ENCODE measurements around the gene KCNQ2. TPM values are rescaled to one million over a fixed set of nuclear protein-coding genes. Genes with fewer than 3 reads are reported as not detected.
A peak's percentile ranks its signal among the peaks of the same experiment; 100 is the strongest.

KCNQ2 gene
- total and polyA plus RNA-seq, 4 donors = 30.7 to 155 (median 103) TPM

DNA sequence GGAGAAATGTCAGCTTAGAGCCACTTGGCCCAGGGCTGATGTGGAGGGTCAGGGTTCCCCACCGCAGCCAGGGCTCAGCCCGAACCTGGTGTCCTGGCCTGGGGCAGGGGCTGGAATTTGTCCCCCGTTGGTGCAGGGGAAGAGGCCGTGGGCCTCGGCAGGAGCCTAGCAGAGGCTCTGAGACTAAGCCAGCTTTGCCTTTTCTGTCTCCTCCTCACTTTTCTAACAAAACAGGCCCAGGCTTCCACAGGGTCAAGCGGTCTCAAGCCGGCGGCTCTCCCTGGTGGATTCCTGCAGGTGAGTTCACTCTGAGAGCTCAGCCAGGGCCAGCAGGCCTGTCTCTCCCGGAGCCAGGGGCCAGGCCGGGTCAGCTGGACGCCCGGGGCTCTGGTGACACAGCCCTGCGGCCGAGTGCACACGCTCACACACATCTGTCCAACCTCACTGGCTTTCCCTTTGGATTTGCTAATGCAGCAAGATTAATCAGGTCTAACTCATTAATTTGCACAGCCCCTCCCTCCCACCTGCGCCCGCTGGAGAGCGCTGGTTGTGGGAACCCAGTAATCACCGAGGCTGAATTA is 108.4 kb downstream of the KCNQ2 start:
- Histone ChIP-seq H3K9me3 (ENCODE audit: control insufficient read depth, insufficient read depth, low read length) (no peaks in the 10 kb centered on the region), H3K27me3 (ENCODE audit: control insufficient read depth, insufficient read depth, low read length) (peaks cover 20% of the 10 kb centered on the region), H3K4me3 (ENCODE audit: low read depth, low read length) (no peak overlapping the region), H3K36me3 (ENCODE audit: control insufficient read depth, insufficient read depth, low read length) (peaks cover 7% of the 10 kb centered on the region), H3K27ac (ENCODE audit: low read depth, low read length) (no peak overlapping the region), H3K4me1 (ENCODE audit: control insufficient read depth, insufficient read depth, low read length) (peaks cover 58% of the 10 kb centered on the region)
- peak in 1 of 6 donors; percentile 74 for DNase-seq (ENCODE audit: low read depth in 4 of 6, low spot score in 6 of 6)
- 59% methylated on average over 19 of the region's 19 CpGs for WGBS (ENCODE audit: insufficient coverage)

DNA sequence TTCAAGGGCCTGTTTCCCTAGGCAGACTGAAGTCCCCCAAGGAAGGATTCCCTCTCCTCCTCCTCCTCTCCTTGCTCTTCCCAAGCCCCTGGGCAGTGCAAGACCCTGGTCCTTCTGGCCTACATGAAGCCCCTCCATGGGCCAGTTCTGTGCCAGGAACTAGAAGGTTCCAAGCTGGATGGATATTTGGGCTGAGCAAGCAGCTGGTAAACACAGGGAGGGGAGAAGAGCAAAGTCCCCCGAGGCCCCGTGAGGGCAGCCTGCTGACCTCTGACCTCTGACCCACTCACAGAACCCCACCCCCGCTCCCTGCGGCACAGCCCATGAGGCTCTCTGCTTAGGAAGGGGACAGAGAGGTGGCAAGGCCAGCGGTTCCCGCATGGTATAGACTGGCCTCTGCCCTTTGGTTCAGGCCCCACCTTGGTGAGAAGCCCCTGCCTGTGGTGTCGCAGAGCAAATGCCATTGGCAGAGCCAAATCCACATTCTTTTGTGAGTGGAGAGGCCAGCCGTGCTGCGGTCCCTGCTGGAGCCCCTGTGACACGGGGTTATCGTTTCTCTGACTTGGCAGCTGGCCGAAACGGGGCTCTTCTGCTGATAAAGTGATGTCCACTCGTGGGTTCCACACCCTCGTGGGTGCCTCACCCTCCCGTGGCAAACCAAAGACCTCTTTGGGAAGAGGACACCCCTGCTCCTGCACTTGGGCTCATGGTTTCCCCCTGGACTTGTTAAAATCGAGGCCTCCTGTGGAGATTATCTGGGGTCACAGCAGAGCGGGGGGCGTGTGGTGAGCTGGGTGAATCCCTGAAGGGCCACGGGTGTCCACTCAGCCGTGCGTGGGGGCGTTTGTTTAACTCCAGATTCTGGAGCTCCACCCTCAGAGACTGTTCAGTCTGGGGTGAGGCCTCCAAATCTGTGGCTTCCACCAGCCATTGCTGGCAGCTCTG is 109.2 kb downstream of the KCNQ2 start:
- H3K27me3 ChIP-seq (ENCODE audit: control insufficient read depth, insufficient read depth, low read length) = peaks cover 20% of the 10 kb centered on the region
- no peak for DNase-seq (ENCODE audit: low read depth in 4 of 6, low spot score in 6 of 6)
- peaks cover 15% of the 10 kb centered on the region for H3K36me3 ChIP-seq (ENCODE audit: control insufficient read depth, insufficient read depth, low read length)

DNA sequence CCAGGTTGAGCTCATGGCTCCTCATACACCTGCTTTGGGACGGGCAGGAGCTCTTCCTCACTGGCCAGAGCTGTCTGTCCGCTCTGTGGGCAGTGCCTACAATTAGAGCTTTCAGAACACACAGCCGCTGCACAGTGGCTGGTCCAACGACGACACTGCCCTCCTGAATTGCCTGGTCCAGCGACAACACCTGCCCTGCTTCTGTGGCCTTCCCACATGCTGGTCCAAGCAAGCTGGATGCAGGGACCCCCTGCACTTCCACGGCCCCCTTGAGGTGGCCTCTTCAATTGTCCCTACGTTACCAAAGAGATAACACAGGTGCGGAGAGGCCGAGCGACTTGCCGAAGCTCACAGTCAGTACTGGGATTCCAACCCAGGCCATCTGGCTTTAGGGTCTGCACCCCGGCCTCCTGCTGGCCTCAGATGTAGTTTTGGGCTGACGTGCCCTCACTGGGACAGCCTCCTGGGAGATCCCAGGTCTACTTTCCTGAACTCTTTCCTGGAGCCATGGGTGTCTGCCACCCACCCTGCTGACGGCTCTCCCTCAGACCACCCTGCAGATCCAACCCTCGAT is 109.9 kb downstream of the KCNQ2 start:
- Histone ChIP-seq H3K27me3 (ENCODE audit: control insufficient read depth, insufficient read depth, low read length) (peaks cover 20% of the 10 kb centered on the region), H3K36me3 (ENCODE audit: control insufficient read depth, insufficient read depth, low read length) (peaks cover 23% of the 10 kb centered on the region), H3K4me3 (ENCODE audit: low read depth, low read length) (no peak overlapping the region), H3K9me3 (ENCODE audit: control insufficient read depth, insufficient read depth, low read length) (no peaks in the 10 kb centered on the region), H3K4me1 (ENCODE audit: control insufficient read depth, insufficient read depth, low read length) (peaks cover 71% of the 10 kb centered on the region), H3K27ac (ENCODE audit: low read depth, low read length) (no peak overlapping the region)
- DNase-seq (ENCODE audit: low read depth in 4 of 6, low spot score in 6 of 6) = no peak
- WGBS (ENCODE audit: insufficient coverage) = 68% methylated on average over 16 of the region's 16 CpGs

More for the DNA sequence above, 109.2 kb downstream of the KCNQ2 start:
- 67% methylated on average over 21 of the region's 23 CpGs for WGBS (ENCODE audit: insufficient coverage)
- Histone ChIP-seq H3K27ac (ENCODE audit: low read depth, low read length) (no peak overlapping the region), H3K4me3 (ENCODE audit: low read depth, low read length) (no peak overlapping the region), H3K4me1 (ENCODE audit: control insufficient read depth, insufficient read depth, low read length) (peaks cover 66% of the 10 kb centered on the region), H3K9me3 (ENCODE audit: control insufficient read depth, insufficient read depth, low read length) (no peaks in the 10 kb centered on the region)

DNA sequence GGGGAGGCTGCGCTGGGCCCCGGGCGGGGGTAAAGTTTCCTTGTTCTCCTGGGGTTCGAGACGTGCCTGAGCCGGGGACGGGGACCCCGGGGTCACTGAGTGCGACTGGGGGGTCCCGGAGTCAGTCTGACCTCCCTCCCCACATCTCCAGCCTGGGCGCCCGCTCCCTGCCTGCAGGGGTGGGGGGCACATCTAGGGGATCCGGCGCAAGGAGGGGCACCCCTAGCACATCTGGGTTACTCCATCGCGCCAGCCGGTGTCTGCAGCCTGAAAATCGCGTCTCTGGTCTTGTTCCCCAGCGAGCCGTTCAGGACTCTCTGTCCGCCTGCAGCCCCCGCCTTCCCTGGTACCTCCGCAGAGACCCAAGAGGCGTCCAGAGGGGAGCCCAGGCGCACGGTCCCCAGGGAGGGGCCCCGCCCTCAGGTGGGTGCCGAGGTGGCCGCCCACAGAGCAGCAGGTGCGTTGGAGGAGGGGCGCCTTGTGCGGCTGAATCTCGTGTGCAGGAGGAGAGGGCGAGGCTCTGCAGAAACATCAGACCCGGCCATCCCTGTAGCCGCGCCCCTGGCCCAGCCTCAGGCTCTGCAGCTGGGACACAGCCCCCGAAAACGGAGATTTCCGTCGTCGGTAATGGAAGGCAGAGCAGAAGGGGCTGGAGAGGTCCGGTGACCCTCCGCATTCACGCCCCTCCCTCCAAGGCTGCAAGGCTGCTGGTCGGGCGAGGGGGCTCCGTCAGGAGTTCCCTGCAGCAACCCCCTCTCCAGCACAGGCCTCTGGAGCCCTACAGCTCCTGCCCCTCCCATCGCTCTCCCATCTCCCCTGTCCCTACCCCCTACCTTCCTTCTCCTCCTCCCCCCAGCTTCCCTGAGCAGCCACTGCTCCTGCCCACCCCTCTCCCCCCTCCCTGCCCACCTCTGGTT is 110.7 kb downstream of the KCNQ2 start:
- WGBS (ENCODE audit: insufficient coverage) = 19% methylated on average over 50 of the region's 50 CpGs
- H3K4me3 ChIP-seq (ENCODE audit: low read depth, low read length) = no peak overlapping the region
- no peak overlapping the region for H3K27ac ChIP-seq (ENCODE audit: low read depth, low read length)
- peaks cover 67% of the 10 kb centered on the region for H3K4me1 ChIP-seq (ENCODE audit: control insufficient read depth, insufficient read depth, low read length)
- H3K9me3 ChIP-seq (ENCODE audit: control insufficient read depth, insufficient read depth, low read length) = no peaks in the 10 kb centered on the region
- DNase-seq (ENCODE audit: low read depth in 4 of 6, low spot score in 6 of 6) = no peak
- H3K27me3 ChIP-seq (ENCODE audit: control insufficient read depth, insufficient read depth, low read length) = peaks cover 20% of the 10 kb centered on the region
- peaks cover 29% of the 10 kb centered on the region for H3K36me3 ChIP-seq (ENCODE audit: control insufficient read depth, insufficient read depth, low read length)

DNA sequence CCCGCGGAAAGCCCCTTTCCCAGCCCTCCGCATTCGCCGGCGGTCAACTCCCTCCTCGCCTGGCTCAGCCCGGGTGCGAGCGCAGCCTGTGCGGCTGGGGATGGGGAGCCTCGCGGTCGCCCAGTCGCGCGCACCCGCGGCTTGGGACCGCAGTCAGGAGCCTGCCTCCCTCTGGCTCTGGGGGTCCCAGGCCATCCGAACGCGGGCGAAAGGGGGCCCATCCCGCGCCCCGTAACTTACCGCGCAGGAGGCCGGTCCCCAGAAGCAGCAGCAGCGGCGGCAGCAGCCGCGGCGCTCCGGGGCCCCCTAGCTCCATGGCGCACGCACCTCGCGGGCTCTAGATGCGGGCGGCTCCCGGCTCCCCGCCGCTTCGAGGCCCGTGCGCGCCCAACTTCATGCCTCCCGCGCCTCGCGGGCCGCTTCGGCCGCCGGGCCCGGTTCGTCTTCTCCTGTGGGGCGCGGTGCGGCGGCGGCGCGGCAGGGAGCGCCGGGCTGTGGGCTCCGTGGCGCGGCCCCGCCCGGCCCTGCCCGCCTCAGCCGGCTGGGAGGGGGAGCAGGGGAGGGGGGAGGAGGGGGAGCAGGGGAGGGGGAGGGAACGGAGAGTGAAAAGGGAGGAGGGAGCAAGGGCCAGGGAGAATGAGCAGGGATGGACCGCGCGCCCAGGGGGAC is 111.5 kb downstream of the KCNQ2 start, which contains the start of gene CHRNA4:
Gene CHRNA4 (minus strand): TSS at position 500 of the 669 bp plus-strand sequence. CDS start 184 bp downstream, at position 316.
- peaks cover 61% of the 10 kb centered on the region for H3K4me1 ChIP-seq (ENCODE audit: control insufficient read depth, insufficient read depth, low read length)
- 1% methylated on average over 62 of the region's 79 CpGs for WGBS (ENCODE audit: insufficient coverage)
- peak in 2 of 6 donors; percentile 56 to 66 for DNase-seq (ENCODE audit: low read depth in 4 of 6, low spot score in 6 of 6)
- no peak within 1 kb of the TSS for H3K27ac ChIP-seq (ENCODE audit: low read depth, low read length)
- no peaks in the 10 kb centered on the region for H3K9me3 ChIP-seq (ENCODE audit: control insufficient read depth, insufficient read depth, low read length)
- H3K36me3 ChIP-seq (ENCODE audit: control insufficient read depth, insufficient read depth, low read length) = peaks cover 34% of the 10 kb centered on the region
- peaks cover 20% of the 10 kb centered on the region for H3K27me3 ChIP-seq (ENCODE audit: control insufficient read depth, insufficient read depth, low read length)
- H3K4me3 ChIP-seq (ENCODE audit: low read depth, low read length) = peak within 1 kb of the TSS; percentile 36

DNA sequence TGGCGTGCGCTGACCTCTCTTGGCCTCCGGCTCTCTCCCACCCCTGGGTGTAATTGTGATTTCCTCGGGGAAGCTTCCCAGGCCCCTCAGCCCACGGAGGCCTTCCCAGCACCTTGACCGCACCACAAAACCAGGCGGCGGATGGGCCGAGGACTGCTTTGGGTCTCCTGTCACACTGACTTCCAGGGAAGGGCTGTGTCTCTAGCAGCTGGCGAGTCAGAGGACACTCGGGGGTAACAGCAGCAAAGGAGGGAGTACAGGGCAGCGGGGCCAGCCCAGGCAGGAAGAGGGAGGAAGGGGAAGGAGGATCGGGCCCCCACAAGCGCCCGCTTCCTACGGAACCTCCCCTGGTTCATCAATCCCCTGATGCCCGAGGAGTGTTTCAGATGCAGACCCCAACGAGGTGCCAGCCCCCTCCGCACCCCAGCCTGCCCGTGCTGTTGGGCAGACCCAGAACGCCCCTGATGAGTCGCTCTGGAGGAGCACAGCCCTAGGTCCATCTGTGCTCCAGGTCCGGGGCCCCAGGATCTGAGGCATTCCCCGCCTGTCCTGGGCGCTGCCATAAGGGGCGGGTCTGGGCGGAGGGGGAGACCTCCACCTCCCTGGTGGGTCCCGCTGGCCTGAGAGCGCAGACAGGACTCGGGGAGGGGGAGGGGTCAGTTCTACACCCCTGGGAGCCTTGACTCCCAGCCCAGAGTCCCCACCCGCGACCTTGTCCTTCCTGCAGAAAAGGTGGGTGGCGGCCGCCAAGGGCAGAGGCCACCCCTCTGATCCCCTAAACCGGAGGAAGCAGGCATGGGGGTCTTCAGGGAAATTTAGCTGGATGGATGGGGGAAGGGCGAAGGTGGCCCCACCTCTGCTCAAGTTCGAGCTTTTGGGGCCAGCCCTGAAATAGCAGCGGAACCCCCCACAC is 112.3 kb downstream of the KCNQ2 start:
- no peak overlapping the region for H3K27ac ChIP-seq (ENCODE audit: low read depth, low read length)
- peak overlapping the region; percentile 36 for H3K4me3 ChIP-seq (ENCODE audit: low read depth, low read length)
- peaks cover 20% of the 10 kb centered on the region for H3K27me3 ChIP-seq (ENCODE audit: control insufficient read depth, insufficient read depth, low read length)
- H3K36me3 ChIP-seq (ENCODE audit: control insufficient read depth, insufficient read depth, low read length) = peaks cover 41% of the 10 kb centered on the region
- no peak for DNase-seq (ENCODE audit: low read depth in 4 of 6, low spot score in 6 of 6)
- 39% methylated on average over 24 of the region's 38 CpGs for WGBS (ENCODE audit: insufficient coverage)
- no peaks in the 10 kb centered on the region for H3K9me3 ChIP-seq (ENCODE audit: control insufficient read depth, insufficient read depth, low read length)
- H3K4me1 ChIP-seq (ENCODE audit: control insufficient read depth, insufficient read depth, low read length) = peaks cover 57% of the 10 kb centered on the region

DNA sequence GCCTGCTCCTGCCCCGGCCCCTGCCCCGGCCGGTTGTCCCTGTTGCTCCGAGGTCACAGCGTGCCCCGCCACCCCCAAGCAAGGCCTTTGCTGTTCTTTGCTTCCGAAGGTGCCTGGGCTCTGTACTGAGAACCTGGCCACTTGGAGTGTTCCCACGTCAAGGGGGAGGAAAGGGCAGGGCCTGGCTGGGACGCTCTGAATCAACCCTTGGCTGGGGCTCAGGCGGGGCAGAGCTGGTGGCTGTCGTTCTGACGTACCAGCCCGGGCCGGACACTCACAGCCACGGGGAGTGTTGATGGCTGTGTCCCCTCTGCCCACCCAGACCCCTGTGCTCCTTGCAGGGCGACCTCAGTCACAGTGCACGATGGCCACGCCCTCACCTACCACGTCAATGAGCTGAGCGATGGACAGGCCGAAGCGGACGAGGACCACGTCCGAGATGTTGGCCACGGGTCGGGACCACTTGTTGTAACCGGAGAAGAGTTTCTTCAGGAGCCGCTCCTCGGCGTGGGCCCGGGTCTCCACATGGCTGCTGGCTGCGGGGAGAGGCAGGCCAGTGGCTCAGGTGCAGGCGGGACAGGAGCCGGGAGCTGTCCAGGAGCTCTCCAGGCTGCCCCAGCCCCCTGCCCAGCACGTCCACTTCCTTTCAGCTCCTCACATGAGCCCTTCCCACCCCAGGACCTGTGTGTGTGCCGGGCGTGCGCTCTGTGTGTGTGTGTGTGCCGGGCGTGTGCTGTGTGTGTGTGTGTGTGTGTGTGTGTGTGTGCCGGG is 113.1 kb downstream of the KCNQ2 start:
- WGBS (ENCODE audit: insufficient coverage) = 88% methylated on average over 35 of the region's 42 CpGs
- H3K36me3 ChIP-seq (ENCODE audit: control insufficient read depth, insufficient read depth, low read length) = peaks cover 50% of the 10 kb centered on the region
- H3K27ac ChIP-seq (ENCODE audit: low read depth, low read length) = no peak overlapping the region
- H3K27me3 ChIP-seq (ENCODE audit: control insufficient read depth, insufficient read depth, low read length) = peaks cover 20% of the 10 kb centered on the region
- peaks cover 56% of the 10 kb centered on the region for H3K4me1 ChIP-seq (ENCODE audit: control insufficient read depth, insufficient read depth, low read length)
- DNase-seq (ENCODE audit: low read depth in 4 of 6, low spot score in 6 of 6) = no peak
- H3K9me3 ChIP-seq (ENCODE audit: control insufficient read depth, insufficient read depth, low read length) = no peaks in the 10 kb centered on the region
- no peak overlapping the region for H3K4me3 ChIP-seq (ENCODE audit: low read depth, low read length)

Measured in spinal cord (tissue), 10 donors.